GM12892 (cell line): ENCODE measurements around the gene BMP8B. TPM values are rescaled to one million over a fixed set of nuclear protein-coding genes. Genes with fewer than 3 reads are reported as not detected.
"Not testable (repeated sequence)": the region's sequence is repeated elsewhere in the genome, so short reads cannot be mapped to it uniquely, and the experiment has no call there.

Experiments
- DNase-seq: peaks from one replicate; pipeline ENCODE4 v3.0.0; 2011; ENCODE audit not compliant: insufficient read length
- FAIRE-seq: peaks from 2 replicates; lab custom pipeline; 2011; peaks lifted over from hg19 to GRCh38; lab: Jason Lieb, UNC
- POLR2A ChIP-seq: IDR thresholded peaks from 2 replicates; pipeline ENCODE4 v1.6.1; 2011; ENCODE audit warnings: low read depth, low read length, control low read depth
- POLR2AphosphoS5 ChIP-seq: IDR thresholded peaks from 2 replicates; pipeline ENCODE4 v1.6.1; 2011; ENCODE audit warnings: low read depth, low read length, control low read depth
- TAF1 ChIP-seq: IDR thresholded peaks from 2 replicates; pipeline ENCODE4 v1.6.1; 2011; ENCODE audit warnings: low read depth, mild to moderate bottlenecking, control low read depth, low read length, borderline replicate concordance
- polyA plus RNA-seq: library from polyadenylated mRNA; unstranded; fragments of >200 nt; gene quantifications from one replicate; pipeline ENCODE4 v1.2.1, GENCODE V29; 2012; ENCODE audit warnings: missing spikeins, inconsistent platforms; ENCODE audit not compliant: missing spikeins

Gene BMP8B, protein sequence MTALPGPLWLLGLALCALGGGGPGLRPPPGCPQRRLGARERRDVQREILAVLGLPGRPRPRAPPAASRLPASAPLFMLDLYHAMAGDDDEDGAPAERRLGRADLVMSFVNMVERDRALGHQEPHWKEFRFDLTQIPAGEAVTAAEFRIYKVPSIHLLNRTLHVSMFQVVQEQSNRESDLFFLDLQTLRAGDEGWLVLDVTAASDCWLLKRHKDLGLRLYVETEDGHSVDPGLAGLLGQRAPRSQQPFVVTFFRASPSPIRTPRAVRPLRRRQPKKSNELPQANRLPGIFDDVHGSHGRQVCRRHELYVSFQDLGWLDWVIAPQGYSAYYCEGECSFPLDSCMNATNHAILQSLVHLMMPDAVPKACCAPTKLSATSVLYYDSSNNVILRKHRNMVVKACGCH
- polyA plus RNA-seq = 1.7 TPM

DNA sequence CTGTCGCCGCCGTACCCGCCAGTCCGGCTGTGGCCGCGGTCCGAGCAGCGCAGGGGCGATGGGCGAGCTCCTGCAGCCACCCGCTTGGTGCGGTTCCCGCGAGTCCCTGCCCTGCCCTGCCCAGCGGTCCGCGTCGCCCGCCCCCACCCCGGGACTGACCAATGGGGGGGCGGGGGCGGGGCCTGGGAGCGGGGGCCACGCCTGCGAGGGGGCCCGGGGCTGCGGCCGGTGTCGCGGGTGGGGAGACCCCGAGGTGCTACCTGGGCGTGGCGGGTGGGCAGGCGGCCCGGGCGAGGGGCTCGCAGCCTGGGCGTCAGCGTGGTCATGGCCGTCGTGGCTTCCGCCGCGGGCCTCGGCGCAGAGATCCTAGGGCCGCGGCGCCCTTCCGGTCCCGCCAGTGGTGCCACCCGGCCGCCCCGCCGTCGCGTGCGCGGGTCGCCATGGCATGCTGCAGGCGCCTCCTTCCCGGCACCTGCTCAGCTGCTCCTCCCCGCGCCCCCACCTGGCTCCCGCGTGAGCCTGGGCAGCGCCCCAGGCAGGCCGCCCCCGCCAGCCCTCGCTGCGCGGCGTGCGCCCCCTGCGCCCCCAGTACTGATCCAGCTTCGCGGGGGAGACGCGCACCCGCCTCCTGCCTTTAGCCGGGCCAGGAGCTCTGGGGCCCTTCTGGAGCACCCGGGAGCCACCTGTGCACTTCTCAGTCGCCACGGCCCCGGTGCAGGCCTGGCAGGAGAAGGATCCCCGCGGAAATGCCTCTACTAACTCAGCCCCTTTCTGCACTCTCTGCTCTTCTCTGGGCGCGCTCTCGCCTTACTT, at the start of gene BMP8B:
BMP8B (minus strand) TSS at position 108 of the 813 bp plus-strand sequence. CDS start 380 bp downstream, outside the sequence.
- TF ChIP-seq POLR2AphosphoS5 (no peak), POLR2A (peak; percentile 54; the same call in 1 of the 2 replicates)
- peak; percentile 76 for FAIRE-seq
- DNase-seq = peak; percentile 73

DNA sequence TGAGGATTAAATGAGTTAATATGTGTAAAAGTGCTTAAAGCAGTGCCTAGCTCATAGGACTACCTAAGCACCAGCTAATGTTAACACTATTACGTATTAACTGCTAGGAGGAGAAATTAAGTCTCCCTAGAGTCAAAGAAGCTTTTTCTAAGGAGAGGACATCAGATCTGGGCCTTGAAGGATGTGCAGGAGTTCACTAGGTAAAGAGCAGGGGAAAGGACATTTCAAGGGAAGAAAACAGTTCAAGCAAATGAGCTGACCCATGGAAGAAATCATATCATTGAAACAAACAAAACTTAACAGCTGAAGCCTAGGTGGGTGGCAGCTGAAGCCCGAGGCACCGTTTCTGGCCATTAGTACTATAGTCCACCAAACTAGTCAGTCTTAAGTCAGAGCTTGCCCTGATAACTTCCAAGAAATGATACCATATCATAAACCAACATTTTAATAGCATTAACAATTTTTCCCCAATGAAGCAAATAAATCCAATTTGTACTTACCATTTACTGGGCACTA, 48.0 kb upstream of the BMP8B start:
- DNase-seq (no peak), FAIRE-seq (no peak)
- no peak for TF ChIP-seq POLR2AphosphoS5
- no peak for TF ChIP-seq TAF1
- no peak for TF ChIP-seq POLR2A

DNA sequence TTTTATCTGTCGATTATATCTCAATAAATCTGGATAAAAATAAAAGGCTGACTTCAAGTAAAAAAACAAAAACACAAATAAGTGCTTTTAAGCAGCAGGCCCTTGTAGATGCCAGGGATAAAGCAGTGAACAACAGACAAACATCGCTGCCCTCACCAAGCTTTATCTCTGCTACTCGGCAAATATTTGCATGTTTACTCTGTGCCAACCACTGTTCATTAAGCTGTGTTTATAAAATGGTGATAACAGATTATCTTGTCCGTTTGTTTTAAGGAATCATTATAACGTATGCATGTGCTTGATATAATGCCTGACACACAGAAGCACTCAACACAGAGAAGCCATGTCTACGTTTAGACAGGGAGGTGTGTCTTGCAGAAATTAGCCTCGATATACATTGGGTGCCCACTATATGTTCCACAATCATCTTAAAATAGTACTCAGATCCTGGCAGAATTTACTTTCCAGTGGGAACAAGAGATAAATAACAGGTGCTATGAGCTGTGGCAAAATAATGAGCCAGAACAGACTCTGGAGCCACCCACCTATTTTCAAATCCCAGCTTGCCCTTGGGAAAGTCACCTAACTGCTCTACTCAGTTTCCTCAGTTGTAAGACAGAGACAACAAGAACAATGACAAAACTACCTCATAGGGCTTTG, 47.4 kb upstream of the BMP8B start:
- FAIRE-seq (no peak), DNase-seq (no peak)
- no peak for TF ChIP-seq POLR2AphosphoS5
- TF ChIP-seq TAF1 = no peak
- TF ChIP-seq POLR2A = no peak

DNA sequence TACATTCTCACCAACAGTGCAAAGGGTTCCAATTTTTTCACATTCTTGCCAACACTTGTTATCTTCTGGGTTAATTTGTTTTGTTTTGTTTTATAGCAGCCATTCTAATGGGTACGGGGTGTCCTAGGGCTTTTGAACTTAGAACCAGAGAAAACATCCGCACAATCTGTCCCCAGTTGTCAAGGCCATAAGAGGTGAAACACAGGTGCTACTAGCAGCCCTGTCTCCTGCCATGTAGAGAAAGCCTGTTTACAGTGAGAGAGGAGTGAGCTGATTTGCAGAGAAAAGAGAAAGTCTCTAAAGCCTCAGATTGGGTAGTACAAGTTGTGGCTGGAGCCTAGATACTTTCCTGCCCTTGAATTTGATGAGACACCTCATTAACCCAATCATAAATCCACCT, 46.4 kb upstream of the BMP8B start:
- TF ChIP-seq POLR2AphosphoS5 = no peak
- TF ChIP-seq TAF1 = no peak
- no peak for TF ChIP-seq POLR2A
- FAIRE-seq (no peak), DNase-seq (no peak)

DNA sequence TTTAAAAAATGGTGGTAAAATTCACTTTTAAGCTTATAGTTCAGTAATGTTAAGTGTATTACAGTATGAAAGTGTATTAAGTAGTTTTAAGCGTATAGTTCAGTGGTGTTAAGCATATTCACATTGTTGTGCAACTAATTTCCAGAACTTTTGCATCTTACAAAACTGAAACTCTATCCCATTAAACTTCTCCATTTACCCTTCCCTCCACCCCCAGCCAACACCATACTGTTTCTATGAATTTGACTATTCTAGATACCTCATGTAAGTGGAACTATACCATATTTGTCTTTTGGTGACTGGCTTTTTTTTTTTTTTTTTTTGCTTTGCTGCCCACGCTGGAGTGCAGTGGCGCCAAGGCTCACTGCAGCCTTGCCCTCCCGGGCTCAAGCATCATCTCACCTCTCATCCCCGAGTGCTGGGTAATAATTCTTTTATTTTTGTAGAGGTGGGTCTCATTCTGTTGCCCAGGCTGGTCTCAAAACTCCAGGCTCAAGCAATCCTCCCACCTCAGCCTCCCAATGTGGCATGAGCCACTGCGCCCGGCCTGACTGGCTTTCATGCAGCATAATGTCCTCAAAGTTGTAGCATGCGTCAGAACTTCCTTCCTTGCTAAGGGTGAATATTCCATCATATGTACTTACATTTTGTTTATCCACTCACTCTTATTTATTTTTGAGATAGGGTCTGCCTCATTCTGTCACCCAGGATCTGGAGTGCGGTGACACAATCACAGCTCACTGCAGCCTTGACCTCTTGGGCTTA, 45.1 kb upstream of the BMP8B start:
- no peak for FAIRE-seq
- TF ChIP-seq TAF1 (no peak), POLR2AphosphoS5 (no peak), POLR2A (no peak)
- DNase-seq = no peak

DNA sequence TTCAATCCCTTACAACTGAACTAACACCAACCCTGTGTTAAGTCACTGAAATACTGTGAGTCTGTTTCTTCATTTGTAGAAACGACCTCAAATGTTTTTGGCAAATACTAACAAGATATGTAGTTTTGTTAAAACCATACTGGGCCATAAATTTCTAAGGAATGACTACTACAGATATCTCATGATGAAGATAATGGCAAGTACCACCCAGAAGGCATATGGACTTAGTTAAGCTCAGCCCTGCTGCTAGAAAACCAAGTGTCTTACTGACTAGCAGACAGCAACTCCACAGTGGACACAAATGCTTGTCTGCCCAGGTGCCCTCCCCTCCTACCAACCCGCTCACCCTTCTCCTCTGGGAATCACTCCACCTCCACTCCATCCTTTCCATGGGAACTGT, 44.5 kb upstream of the BMP8B start:
- no peak for TF ChIP-seq POLR2A
- TF ChIP-seq POLR2AphosphoS5 = no peak
- no peak for TF ChIP-seq TAF1
- DNase-seq = no peak
- no peak for FAIRE-seq

DNA sequence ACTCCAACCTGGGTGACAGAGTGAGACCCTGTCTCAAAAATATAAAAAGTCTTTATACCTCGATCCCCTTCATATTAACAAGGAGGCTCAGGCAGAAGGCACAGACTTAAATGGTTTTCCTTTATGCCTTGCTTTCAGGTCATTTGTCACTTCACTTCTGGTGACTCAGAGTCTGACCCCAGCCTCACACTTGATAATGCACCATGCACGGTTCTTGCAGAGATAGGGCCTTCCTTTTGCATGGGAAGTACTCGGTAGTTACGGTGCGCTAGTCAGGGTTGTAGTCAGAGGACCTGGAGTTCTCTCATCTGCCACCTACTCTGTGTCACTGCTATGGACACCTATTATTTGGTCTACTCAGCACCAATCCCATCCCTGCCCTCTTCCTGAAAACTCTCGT, 43.6 kb upstream of the BMP8B start:
- no peak for FAIRE-seq

DNA sequence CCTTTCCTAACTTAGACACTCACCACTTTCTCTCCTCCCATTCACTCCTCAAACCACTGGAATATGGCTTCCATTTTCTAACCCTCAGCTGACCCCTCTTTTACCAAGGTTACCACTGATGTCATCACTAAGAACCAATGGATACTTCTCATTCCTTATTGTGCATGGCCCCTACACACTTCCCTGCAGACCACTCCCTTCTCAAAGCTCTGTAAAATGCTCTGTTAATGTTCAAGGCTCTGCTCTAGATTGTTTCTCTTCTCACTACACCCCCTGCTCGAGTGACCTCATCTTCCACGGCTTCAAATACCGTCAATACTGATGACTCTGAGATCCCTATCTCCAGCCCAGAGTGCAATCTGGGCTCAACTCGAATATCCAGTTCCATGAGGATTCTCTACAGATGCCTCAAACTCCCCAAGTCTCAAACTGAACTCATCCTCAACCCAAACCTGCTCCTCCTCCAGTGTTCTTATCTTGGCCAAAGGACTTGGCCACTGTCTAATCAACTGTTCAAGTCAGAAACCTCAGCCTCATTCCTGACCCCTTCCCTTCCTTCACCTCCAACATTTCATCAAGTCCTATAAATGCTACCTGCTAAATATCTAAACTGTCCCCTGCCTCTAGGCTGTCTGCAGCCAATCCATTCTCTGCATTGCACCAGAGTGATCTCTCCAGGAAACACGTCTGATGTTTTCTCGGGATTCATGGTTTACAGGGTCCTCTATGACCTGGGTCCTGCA, 41.3 kb upstream of the BMP8B start:
- TF ChIP-seq POLR2A (no peak), TAF1 (no peak), POLR2AphosphoS5 (no peak)
- no peak for FAIRE-seq
- no peak for DNase-seq

More for the DNA sequence above, 43.6 kb upstream of the BMP8B start:
- DNase-seq = no peak
- TF ChIP-seq POLR2A (no peak), POLR2AphosphoS5 (no peak), TAF1 (no peak)

DNA sequence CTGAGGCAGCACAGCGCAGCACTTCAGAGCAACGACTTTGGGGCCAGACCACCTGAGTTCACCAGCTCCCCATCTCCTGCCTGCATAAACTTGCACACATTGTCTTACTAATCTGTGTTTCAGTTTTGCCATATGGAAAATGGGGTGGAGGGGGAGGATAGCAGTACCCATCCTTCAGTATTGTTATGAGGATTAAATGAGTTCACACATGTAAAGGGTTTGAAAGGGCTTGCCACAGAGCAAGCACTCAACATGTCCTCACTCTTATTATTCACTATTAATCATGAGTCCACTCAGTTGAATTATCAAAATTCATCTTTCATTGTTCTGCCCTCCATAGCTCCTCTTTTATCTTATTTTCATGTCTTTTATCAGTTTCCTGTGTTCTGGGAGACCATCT, 40.1 kb upstream of the BMP8B start:
- DNase-seq (no peak), FAIRE-seq (no peak)
- TF ChIP-seq POLR2A (no peak), POLR2AphosphoS5 (no peak), TAF1 (no peak)

DNA sequence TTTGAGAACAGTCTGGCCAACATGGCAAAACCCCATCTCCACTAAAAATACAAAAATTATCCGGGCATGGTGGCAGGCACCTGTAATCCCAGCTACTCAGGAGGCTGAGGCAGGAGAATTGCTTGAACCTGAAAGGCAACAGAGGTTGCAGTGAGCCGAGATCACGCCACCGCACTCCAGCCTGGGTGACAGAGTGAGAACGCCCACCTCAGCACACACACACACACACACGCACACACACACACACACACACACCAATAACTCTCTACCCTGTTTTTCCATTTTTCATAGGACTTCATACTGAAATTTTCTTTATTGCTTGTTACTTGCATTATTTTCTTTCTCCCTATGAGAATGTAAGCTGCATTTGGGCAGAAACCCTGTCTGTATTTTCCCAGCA, 39.6 kb upstream of the BMP8B start:
- DNase-seq, FAIRE-seq: not testable (repeated sequence)
